ENCODE data around the gene ZNF729.

Gene ZNF729

DNA sequence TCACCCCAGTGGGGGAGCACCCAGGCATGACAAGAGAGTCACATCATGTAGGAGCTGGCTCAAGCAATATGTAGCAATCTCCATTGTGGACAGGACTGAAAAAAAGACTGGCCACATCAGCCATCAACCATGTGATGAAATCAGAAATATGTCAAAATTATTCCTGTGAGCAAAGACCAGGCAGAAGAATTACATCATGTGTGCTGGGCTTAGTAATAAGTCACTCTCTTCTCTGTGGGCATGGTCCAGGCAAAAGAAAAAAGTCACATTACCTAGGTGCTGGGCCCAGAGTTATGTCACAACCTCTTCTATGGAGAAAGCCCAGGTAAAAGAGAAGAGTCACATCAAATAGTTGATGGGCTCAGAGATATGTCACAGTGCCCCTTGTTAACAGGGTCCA is 28.3 kb upstream of the ZNF729 start (continued):
- TF ChIP-seq, protein P1, sequence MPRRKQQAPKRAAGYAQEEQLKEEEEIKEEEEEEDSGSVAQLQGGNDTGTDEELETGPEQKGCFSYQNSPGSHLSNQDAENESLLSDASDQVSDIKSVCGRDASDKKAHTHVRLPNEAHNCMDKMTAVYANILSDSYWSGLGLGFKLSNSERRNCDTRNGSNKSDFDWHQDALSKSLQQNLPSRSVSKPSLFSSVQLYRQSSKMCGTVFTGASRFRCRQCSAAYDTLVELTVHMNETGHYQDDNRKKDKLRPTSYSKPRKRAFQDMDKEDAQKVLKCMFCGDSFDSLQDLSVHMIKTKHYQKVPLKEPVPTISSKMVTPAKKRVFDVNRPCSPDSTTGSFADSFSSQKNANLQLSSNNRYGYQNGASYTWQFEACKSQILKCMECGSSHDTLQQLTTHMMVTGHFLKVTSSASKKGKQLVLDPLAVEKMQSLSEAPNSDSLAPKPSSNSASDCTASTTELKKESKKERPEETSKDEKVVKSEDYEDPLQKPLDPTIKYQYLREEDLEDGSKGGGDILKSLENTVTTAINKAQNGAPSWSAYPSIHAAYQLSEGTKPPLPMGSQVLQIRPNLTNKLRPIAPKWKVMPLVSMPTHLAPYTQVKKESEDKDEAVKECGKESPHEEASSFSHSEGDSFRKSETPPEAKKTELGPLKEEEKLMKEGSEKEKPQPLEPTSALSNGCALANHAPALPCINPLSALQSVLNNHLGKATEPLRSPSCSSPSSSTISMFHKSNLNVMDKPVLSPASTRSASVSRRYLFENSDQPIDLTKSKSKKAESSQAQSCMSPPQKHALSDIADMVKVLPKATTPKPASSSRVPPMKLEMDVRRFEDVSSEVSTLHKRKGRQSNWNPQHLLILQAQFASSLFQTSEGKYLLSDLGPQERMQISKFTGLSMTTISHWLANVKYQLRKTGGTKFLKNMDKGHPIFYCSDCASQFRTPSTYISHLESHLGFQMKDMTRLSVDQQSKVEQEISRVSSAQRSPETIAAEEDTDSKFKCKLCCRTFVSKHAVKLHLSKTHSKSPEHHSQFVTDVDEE (CRISPR knock-in tag; IDR thresholded peaks at IDR 0.05) = no peak
- TF ChIP-seq, protein P2, sequence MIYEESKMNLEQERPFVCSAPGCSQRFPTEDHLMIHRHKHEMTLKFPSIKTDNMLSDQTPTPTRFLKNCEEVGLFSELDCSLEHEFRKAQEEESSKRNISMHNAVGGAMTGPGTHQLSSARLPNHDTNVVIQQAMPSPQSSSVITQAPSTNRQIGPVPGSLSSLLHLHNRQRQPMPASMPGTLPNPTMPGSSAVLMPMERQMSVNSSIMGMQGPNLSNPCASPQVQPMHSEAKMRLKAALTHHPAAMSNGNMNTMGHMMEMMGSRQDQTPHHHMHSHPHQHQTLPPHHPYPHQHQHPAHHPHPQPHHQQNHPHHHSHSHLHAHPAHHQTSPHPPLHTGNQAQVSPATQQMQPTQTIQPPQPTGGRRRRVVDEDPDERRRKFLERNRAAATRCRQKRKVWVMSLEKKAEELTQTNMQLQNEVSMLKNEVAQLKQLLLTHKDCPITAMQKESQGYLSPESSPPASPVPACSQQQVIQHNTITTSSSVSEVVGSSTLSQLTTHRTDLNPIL (CRISPR knock-in tag; IDR thresholded peaks at IDR 0.05; ENCODE audit: low read depth) = no peak
- TF ChIP-seq ZNF70 (CRISPR knock-in tag; IDR thresholded peaks at IDR 0.05) (no peak), ZNF565 (CRISPR knock-in tag; conservative IDR thresholded peaks at IDR 0.05; ENCODE audit: low read depth) (no peak), BACH2 (CRISPR knock-in tag; IDR thresholded peaks at IDR 0.05; ENCODE audit: borderline replicate concordance) (no peak), PPARA (CRISPR knock-in tag; IDR thresholded peaks at IDR 0.05; ENCODE audit: borderline replicate concordance) (no peak), ISL1 (CRISPR knock-in tag; IDR thresholded peaks at IDR 0.05) (no peak), CSDC2 (CRISPR knock-in tag; IDR thresholded peaks at IDR 0.05) (no peak), GLIS3 (CRISPR knock-in tag; IDR thresholded peaks at IDR 0.05) (no peak), ZNF8 (CRISPR knock-in tag; IDR thresholded peaks at IDR 0.05) (no peak)
- TF ChIP-seq, protein P3, sequence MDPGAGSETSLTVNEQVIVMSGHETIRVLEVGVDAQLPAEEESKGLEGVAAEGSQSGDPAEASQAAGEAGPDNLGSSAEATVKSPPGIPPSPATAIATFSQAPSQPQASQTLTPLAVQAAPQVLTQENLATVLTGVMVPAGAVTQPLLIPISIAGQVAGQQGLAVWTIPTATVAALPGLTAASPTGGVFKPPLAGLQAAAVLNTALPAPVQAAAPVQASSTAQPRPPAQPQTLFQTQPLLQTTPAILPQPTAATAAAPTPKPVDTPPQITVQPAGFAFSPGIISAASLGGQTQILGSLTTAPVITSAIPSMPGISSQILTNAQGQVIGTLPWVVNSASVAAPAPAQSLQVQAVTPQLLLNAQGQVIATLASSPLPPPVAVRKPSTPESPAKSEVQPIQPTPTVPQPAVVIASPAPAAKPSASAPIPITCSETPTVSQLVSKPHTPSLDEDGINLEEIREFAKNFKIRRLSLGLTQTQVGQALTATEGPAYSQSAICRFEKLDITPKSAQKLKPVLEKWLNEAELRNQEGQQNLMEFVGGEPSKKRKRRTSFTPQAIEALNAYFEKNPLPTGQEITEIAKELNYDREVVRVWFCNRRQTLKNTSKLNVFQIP (CRISPR knock-in tag; IDR thresholded peaks at IDR 0.05; ENCODE audit: borderline replicate concordance, low read depth) = no peak

DNA sequence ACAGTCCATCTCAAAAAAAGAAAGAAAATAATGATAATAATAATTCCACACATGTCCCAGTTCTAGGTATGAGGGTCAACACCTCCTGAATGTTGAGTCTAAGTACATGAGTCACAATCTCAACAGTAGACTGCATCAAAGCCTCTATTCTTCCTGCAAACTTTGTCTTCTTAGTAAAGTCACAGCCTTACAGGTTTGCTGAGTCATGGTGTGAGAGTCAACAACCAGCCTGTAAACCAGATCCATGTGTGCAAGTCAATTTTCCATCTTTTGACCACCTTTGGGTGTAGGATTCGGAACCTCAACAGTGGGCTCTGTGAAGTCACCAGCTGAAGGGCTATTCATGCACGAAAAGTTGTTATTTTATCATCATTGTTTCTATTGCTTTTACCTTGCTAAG is 25.7 kb upstream of the ZNF729 start:
- TF ChIP-seq ZNF565 (CRISPR knock-in tag; conservative IDR thresholded peaks at IDR 0.05; ENCODE audit: low read depth) (no peak), ARNTL (CRISPR knock-in tag; IDR thresholded peaks at IDR 0.05; ENCODE audit: borderline replicate concordance, low read depth) (no peak), PPARA (CRISPR knock-in tag; IDR thresholded peaks at IDR 0.05; ENCODE audit: borderline replicate concordance) (no peak), ISL1 (CRISPR knock-in tag; IDR thresholded peaks at IDR 0.05) (no peak), ZNF8 (CRISPR knock-in tag; IDR thresholded peaks at IDR 0.05) (no peak), ZC3H10 (CRISPR knock-in tag; IDR thresholded peaks at IDR 0.05) (no peak), TCF4 (CRISPR knock-in tag; IDR thresholded peaks at IDR 0.05; ENCODE audit: borderline replicate concordance) (no peak), OSR1 (CRISPR knock-in tag; IDR thresholded peaks at IDR 0.05) (no peak), RARB (CRISPR knock-in tag; IDR thresholded peaks at IDR 0.05) (no peak), GLIS3 (CRISPR knock-in tag; IDR thresholded peaks at IDR 0.05) (no peak), ZFP3 (CRISPR knock-in tag; IDR thresholded peaks at IDR 0.05) (no peak), ZFP30 (CRISPR knock-in tag; IDR thresholded peaks at IDR 0.05) (no peak), SNAI2 (CRISPR knock-in tag; IDR thresholded peaks at IDR 0.05) (no peak), TOX (CRISPR knock-in tag; IDR thresholded peaks at IDR 0.05; ENCODE audit: borderline replicate concordance) (no peak), ESRRG (CRISPR knock-in tag; IDR thresholded peaks at IDR 0.05) (no peak)
- TF ChIP-seq, protein P1 (CRISPR knock-in tag; IDR thresholded peaks at IDR 0.05) = no peak
- TF ChIP-seq, protein P2 (CRISPR knock-in tag; IDR thresholded peaks at IDR 0.05; ENCODE audit: low read depth) = no peak
- TF ChIP-seq, protein P4, sequence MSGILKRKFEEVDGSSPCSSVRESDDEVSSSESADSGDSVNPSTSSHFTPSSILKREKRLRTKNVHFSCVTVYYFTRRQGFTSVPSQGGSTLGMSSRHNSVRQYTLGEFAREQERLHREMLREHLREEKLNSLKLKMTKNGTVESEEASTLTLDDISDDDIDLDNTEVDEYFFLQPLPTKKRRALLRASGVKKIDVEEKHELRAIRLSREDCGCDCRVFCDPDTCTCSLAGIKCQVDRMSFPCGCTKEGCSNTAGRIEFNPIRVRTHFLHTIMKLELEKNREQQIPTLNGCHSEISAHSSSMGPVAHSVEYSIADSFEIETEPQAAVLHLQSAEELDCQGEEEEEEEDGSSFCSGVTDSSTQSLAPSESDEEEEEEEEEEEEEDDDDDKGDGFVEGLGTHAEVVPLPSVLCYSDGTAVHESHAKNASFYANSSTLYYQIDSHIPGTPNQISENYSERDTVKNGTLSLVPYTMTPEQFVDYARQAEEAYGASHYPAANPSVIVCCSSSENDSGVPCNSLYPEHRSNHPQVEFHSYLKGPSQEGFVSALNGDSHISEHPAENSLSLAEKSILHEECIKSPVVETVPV (CRISPR knock-in tag; IDR thresholded peaks at IDR 0.05) = no peak
- TF ChIP-seq, protein P5, sequence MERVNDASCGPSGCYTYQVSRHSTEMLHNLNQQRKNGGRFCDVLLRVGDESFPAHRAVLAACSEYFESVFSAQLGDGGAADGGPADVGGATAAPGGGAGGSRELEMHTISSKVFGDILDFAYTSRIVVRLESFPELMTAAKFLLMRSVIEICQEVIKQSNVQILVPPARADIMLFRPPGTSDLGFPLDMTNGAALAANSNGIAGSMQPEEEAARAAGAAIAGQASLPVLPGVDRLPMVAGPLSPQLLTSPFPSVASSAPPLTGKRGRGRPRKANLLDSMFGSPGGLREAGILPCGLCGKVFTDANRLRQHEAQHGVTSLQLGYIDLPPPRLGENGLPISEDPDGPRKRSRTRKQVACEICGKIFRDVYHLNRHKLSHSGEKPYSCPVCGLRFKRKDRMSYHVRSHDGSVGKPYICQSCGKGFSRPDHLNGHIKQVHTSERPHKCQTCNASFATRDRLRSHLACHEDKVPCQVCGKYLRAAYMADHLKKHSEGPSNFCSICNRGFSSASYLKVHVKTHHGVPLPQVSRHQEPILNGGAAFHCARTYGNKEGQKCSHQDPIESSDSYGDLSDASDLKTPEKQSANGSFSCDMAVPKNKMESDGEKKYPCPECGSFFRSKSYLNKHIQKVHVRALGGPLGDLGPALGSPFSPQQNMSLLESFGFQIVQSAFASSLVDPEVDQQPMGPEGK (CRISPR knock-in tag; IDR thresholded peaks at IDR 0.05; ENCODE audit: borderline replicate concordance) = no peak
- no peak for ATAC-seq

Data from SK-N-SH treated with all-trans-retinoic acid at 6 μM for 48 hours (cell line).